Kasumi-1 (cell line): Measurements from ENCODE around the gene IFNA6.
A peak's percentile ranks its signal among the peaks of the same experiment; 100 is the strongest.

Experiments
- DNase-seq, 2 experiments: peaks; one replicate each; lab custom pipeline; 2025; lab: John Stamatoyannopoulos, UW

The IFNA6 gene

GRCh38 chr9:21331676-21332402 lies 18.8 kb downstream of the IFNA6 start:
- DNase-seq, result no peak

GRCh38 chr9:21326526-21327139 lies 24.1 kb downstream of the IFNA6 start:
- DNase-seq, result peak; percentile 39 to 41

GRCh38 chr9:21324047-21324446 lies 26.6 kb downstream of the IFNA6 start:
- no peak for DNase-seq

- peak; percentile 32 to 54 for DNase-seq
These were observed 27.7 kb downstream of the IFNA6 start for GRCh38 chr9:21322911-21323461.

- no peak for DNase-seq
These were observed 30.2 kb downstream of the IFNA6 start for GRCh38 chr9:21320465-21320864.

GRCh38 chr9:21317956-21318923 lies 32.4 kb downstream of the IFNA6 start:
- DNase-seq, result peak; percentile 31 to 37

GRCh38 chr9:21316860-21317259 lies 33.8 kb downstream of the IFNA6 start:
- no peak for DNase-seq

- DNase-seq, result no peak
These were observed 34.5 kb downstream of the IFNA6 start for GRCh38 chr9:21316032-21316842.

GRCh38 chr9:21314152-21314551 lies 36.5 kb downstream of the IFNA6 start:
- no peak for DNase-seq

- no peak for DNase-seq
These were observed 38.8 kb downstream of the IFNA6 start for GRCh38 chr9:21311889-21312288.

GRCh38 chr9:21305213-21305612 lies 45.5 kb downstream of the IFNA6 start, which contains the start of gene IFNA5:
IFNA5 (minus strand) TSS chr9:21305313; CDS start chr9:21305256, 57 bp downstream.
- no peak for DNase-seq
